ENCODE measurements around the gene PPP1R14D. TPM values are rescaled to one million over a fixed set of nuclear protein-coding genes. Genes with fewer than 3 reads are reported as not detected.

The PPP1R14D gene
- total RNA-seq, 6 experiments from 2014 or later = not detected

DNA sequence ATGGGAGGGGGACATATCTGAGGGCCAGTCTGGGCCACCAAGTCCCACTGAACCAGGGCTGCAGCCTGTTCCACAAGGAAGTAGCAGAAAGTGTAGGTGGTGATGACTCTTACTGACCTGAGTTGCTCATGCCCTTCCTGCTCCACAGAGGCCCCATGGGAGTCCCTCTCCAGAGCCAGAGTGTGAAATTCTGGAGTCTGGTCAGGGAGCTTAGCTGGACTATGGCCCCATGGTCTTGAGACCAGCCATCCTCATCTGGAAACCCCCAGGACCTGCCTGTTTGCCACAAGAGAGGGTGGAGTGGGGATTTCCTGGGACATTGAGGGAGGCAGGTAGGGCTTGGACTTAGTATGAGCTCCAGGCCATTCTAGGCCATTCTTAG is 18.3 kb upstream of the PPP1R14D start:
- no peaks in the 10 kb centered on the region for H3K36me3 ChIP-seq
- H3K9me3 ChIP-seq = no peaks in the 10 kb centered on the region
- no peak overlapping the region for H3K27ac ChIP-seq
- ATAC-seq = peak in 1 of 4 donors; percentile 22
- H3K4me1 ChIP-seq = peaks cover 0 to 12% (median 0%) of the 10 kb centered on the region in 4 donors
- H3K27me3 ChIP-seq = peaks cover 0 to 11% of the 10 kb centered on the region in 2 donors
- no peak for DNase-seq
- no peak overlapping the region for H3K4me3 ChIP-seq
- TF ChIP-seq, protein P1, sequence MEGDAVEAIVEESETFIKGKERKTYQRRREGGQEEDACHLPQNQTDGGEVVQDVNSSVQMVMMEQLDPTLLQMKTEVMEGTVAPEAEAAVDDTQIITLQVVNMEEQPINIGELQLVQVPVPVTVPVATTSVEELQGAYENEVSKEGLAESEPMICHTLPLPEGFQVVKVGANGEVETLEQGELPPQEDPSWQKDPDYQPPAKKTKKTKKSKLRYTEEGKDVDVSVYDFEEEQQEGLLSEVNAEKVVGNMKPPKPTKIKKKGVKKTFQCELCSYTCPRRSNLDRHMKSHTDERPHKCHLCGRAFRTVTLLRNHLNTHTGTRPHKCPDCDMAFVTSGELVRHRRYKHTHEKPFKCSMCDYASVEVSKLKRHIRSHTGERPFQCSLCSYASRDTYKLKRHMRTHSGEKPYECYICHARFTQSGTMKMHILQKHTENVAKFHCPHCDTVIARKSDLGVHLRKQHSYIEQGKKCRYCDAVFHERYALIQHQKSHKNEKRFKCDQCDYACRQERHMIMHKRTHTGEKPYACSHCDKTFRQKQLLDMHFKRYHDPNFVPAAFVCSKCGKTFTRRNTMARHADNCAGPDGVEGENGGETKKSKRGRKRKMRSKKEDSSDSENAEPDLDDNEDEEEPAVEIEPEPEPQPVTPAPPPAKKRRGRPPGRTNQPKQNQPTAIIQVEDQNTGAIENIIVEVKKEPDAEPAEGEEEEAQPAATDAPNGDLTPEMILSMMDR (IDR thresholded peaks at IDR 0.05) = no peak
- TF ChIP-seq POLR2A (IDR thresholded peaks at IDR 0.05) = no peak
- intact Hi-C loops (cut with DNase I) = no loop called here

GRCh38 chr15:40845511-40846284 is 17.2 kb upstream of the PPP1R14D start:
- DNase-seq (peak in 1 of 3 donors; percentile 76), ATAC-seq (peak; percentile 43 to 91 (median 50))
- H3K9me3 ChIP-seq = no peaks in the 10 kb centered on the region
- H3K4me3 ChIP-seq = no peak overlapping the region
- peaks cover 0 to 11% of the 10 kb centered on the region in 2 donors for H3K27me3 ChIP-seq
- H3K36me3 ChIP-seq = no peaks in the 10 kb centered on the region
- intact Hi-C loops (cut with DNase I) = no loop called here
- peaks cover 0 to 12% (median 0%) of the 10 kb centered on the region in 4 donors for H3K4me1 ChIP-seq
- WGBS (ENCODE audit: insufficient coverage, low coverage, low lambda C conversion rate, missing lambda C conversion rate) = 40% methylated on average over 5 of the region's 8 CpGs
- no peak overlapping the region for H3K27ac ChIP-seq
- TF ChIP-seq POLR2A (IDR thresholded peaks at IDR 0.05) = no peak

GRCh38 chr15:40845036-40845435 is 16.5 kb upstream of the PPP1R14D start:
- Histone ChIP-seq H3K27ac (no peak overlapping the region), H3K27me3 (peaks cover 0 to 11% of the 10 kb centered on the region in 2 donors), H3K4me3 (peak overlapping the region; percentile 41 to 47 (median 44)), H3K36me3 (no peaks in the 10 kb centered on the region), H3K9me3 (no peaks in the 10 kb centered on the region), H3K4me1 (peaks cover 0 to 12% (median 0%) of the 10 kb centered on the region in 4 donors)
- TF ChIP-seq, protein P1 (IDR thresholded peaks at IDR 0.05) = no peak
- TF ChIP-seq POLR2A (IDR thresholded peaks at IDR 0.05) = no peak
- DNase-seq (no peak), ATAC-seq (no peak)
- intact Hi-C loops (cut with DNase I) = no loop called here
- 35% methylated on average over 11 of the region's 12 CpGs for WGBS (ENCODE audit: insufficient coverage, low coverage, low lambda C conversion rate, missing lambda C conversion rate)

GRCh38 chr15:40844696-40845030 is 16.2 kb upstream of the PPP1R14D start:
- peak in 1 of 3 donors; percentile 40 for DNase-seq
- WGBS (ENCODE audit: insufficient coverage, low coverage, low lambda C conversion rate, missing lambda C conversion rate) = 23% methylated on average over 4 of the region's 28 CpGs
- intact Hi-C loops (cut with DNase I) = no loop called here

More at GRCh38 chr15:40844696-40845030, 16.2 kb upstream of the PPP1R14D start:
- no peak overlapping the region for H3K27ac ChIP-seq
- H3K27me3 ChIP-seq = peaks cover 0 to 11% of the 10 kb centered on the region in 2 donors
- TF ChIP-seq, protein P1 (IDR thresholded peaks at IDR 0.05) = no peak
- no peak for TF ChIP-seq POLR2A (IDR thresholded peaks at IDR 0.05)
- H3K36me3 ChIP-seq = no peaks in the 10 kb centered on the region
- peak in 2 of 4 donors; percentile 21 to 22 for ATAC-seq
- H3K9me3 ChIP-seq = no peaks in the 10 kb centered on the region
- peak overlapping the region; percentile 41 to 47 (median 44) for H3K4me3 ChIP-seq
- peaks cover 0 to 12% (median 0%) of the 10 kb centered on the region in 4 donors for H3K4me1 ChIP-seq
